ENCODE data around the gene NNT. TPM values are rescaled to one million over a fixed set of nuclear protein-coding genes. Genes with fewer than 3 reads are reported as not detected.
A peak's percentile ranks its signal among the peaks of the same experiment; 100 is the strongest.
"Not testable (repeated sequence)": the region's sequence is repeated elsewhere in the genome, so short reads cannot be mapped to it uniquely, and the experiment has no call there.

NNT gene
- total RNA-seq (ENCODE audit: low replicate concordance): 61.1 and 80.4 TPM in 2 replicates
- long read RNA-seq, full-length matches to known transcripts: 21 of 62 reads
- long read RNA-seq, partial matches to known transcripts: 33 of 62 reads
- long read RNA-seq, other reads (novel, unspliced or antisense): 8 of 62 reads

DNA sequence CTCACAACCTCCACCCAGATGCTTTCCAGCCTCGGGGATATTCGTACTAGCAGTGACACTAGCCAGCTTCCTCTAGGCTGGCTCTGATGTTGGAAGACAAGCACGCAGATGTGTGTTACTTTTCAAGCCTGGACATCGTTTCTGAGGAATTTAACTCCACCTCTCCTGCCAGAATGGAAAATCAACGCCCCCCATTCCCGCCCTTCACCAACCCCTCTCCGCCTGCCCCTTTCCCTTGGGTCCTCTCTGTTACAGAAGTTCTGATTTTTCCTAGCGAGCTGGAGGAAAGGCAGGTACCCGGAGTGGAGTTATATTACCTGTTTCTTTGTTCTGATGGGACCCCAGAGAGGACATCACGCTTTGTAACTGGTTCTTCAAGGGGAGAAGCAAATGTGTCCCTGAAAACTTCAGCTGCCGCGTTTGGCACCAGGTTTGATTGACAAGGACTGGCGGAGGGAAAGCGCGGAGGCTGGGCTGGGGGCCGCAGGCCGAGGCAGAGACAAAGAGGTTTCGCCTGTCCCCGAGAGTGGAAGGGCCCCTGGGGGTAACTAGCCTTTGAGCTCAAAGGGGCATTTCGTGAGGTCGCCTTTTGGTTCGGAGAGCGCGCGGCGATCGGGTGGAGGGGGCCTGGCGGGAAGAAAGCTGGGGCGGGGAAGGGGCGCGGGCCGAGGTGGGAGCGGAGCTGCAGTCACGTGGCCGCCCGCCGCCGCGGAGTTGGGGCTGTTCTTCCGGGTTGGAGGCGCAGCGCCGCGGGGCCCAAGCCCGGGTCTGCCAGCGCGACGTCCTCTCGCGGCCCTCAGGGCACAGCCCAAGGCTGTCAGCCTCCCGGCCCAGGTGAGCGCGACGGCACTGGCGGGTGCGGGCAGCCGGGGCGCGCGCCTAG, at the start of gene NNT:
Gene NNT, plus strand, starts transcription at position 720 of the 883 bp plus-strand sequence. CDS start 6,016 bp downstream, outside the sequence.
- DNase-seq (ENCODE audit: extremely low spot score, unreplicated experiment): peak; percentile 84
- TF ChIP-seq, protein P1, sequence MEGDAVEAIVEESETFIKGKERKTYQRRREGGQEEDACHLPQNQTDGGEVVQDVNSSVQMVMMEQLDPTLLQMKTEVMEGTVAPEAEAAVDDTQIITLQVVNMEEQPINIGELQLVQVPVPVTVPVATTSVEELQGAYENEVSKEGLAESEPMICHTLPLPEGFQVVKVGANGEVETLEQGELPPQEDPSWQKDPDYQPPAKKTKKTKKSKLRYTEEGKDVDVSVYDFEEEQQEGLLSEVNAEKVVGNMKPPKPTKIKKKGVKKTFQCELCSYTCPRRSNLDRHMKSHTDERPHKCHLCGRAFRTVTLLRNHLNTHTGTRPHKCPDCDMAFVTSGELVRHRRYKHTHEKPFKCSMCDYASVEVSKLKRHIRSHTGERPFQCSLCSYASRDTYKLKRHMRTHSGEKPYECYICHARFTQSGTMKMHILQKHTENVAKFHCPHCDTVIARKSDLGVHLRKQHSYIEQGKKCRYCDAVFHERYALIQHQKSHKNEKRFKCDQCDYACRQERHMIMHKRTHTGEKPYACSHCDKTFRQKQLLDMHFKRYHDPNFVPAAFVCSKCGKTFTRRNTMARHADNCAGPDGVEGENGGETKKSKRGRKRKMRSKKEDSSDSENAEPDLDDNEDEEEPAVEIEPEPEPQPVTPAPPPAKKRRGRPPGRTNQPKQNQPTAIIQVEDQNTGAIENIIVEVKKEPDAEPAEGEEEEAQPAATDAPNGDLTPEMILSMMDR (conservative IDR thresholded peaks at IDR 0.05): no peak
- Mint-ChIP-seq H3K27ac (peak within 1 kb of the TSS; percentile 90), H3K4me3 (peak within 1 kb of the TSS; percentile 97), H3K4me1 (ENCODE audit: unreplicated experiment) (peaks cover 24% of the 10 kb centered on the region), H3K9me3 (peaks cover 4% of the 10 kb centered on the region), H3K27me3 (no peaks in the 10 kb centered on the region), H3K36me3 (peaks cover 13% of the 10 kb centered on the region)

DNA sequence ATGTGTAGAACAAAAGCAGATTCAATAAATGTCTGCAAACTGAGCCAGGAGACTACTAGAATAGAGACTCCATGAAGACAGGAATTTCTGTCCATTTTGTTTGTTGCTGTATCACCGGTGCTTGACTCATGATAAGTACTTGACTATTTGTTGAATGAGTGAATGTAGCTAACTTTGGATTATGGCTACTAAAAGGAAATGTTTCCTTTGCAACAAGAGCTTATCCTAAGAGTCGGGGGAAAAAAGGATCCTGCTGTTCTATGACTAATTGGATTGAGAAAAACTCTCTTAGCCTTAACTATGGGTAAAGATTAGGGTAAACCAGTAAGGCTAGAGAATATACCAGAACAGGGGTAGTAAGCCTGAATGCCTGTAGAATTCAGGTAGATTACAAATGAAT, 49.6 kb upstream of the NNT start:
- H3K4me1 Mint-ChIP-seq (ENCODE audit: unreplicated experiment): peaks cover 9% of the 10 kb centered on the region
- H3K27ac Mint-ChIP-seq: no peak overlapping the region
- TF ChIP-seq, protein P1 (conservative IDR thresholded peaks at IDR 0.05): no peak
- H3K27me3 Mint-ChIP-seq: no peaks in the 10 kb centered on the region
- peaks cover 14% of the 10 kb centered on the region for H3K36me3 Mint-ChIP-seq
- H3K4me3 Mint-ChIP-seq: no peak overlapping the region
- H3K9me3 Mint-ChIP-seq: no peaks in the 10 kb centered on the region
- no peak for DNase-seq (ENCODE audit: extremely low spot score, unreplicated experiment)

DNA sequence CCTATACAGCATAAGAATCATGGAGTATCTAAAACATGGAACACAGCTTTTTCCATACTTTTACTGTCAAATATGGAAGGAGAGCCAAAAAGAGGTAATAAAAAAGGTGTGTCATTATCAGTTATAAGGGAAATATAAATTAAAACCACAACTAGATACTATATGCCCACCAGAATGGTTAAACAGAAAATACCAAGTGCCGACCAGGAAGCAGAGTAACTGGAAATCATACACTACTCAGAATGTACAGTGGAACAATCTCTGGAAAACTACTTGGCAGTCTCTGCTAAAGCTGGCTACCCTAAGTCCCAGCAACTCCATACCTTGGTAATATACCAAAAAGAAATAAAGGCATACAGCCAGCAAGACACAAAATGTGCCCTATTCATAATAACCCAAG, 48.5 kb upstream of the NNT start:
- H3K27me3 Mint-ChIP-seq: no peaks in the 10 kb centered on the region
- DNase-seq (ENCODE audit: extremely low spot score, unreplicated experiment): no peak
- H3K36me3 Mint-ChIP-seq: peaks cover 9% of the 10 kb centered on the region
- TF ChIP-seq, protein P1 (conservative IDR thresholded peaks at IDR 0.05): no peak
- H3K27ac Mint-ChIP-seq: no peak overlapping the region
- peaks cover 9% of the 10 kb centered on the region for H3K4me1 Mint-ChIP-seq (ENCODE audit: unreplicated experiment)
- no peak overlapping the region for H3K4me3 Mint-ChIP-seq
- H3K9me3 Mint-ChIP-seq: no peaks in the 10 kb centered on the region

DNA sequence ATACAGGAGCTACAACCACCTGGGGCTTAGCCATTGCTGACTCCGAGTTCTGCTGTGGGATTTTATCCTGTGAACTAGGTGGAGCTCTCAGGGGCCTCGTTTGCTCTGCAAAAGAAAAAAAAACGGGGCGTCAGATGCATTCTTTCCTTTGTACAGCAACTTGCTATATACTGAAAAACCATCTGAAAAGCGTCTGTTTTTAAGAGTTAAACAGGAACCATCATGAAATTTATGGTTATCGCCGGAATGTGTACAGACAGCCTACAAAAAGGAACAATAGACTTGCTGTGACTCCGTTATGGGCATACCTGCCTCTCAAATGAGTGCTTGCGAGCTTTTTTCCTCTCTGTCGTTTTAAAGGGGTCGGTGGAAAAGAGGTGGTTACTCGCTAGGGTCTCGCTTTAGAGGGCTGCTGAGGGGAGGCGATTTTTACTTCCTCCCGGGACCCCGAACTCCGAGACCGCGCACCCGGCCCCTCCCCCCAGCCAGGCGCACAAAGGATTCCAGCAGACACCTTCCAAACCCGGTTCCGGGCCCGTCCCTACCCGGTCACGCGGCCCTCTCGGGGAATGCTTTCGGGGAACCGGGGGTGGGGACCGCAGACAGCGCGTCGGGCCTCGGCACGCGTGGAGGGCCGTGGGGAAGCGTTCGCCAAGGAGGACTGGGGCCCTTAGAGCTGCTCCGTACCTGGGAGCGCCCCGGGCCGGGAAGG, 46.9 kb upstream of the NNT start:
- Mint-ChIP-seq H3K27me3 (no peaks in the 10 kb centered on the region), H3K36me3 (peaks cover 5% of the 10 kb centered on the region), H3K9me3 (no peaks in the 10 kb centered on the region), H3K4me3 (no peak overlapping the region), H3K27ac (no peak overlapping the region), H3K4me1 (ENCODE audit: unreplicated experiment) (peaks cover 4% of the 10 kb centered on the region)
- TF ChIP-seq, protein P1 (conservative IDR thresholded peaks at IDR 0.05): no peak
- peak; percentile 82 for DNase-seq (ENCODE audit: extremely low spot score, unreplicated experiment)

DNA sequence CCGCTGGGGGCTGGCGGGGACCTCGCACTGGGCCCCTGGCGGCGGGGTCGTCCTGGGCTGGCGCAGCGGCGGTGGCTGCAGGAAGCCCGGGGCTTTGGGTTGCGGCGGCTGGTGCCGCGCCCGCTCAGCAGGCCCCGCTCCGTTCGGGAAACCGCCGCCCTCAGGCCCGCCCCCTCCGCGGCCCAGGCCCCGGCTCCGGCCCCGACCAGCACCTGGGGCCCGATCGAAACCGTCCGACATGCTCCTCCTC, 46.4 kb upstream of the NNT start:
- H3K9me3 Mint-ChIP-seq; H3K27ac Mint-ChIP-seq; DNase-seq (ENCODE audit: extremely low spot score, unreplicated experiment); H3K36me3 Mint-ChIP-seq; H3K27me3 Mint-ChIP-seq; H3K4me1 Mint-ChIP-seq (ENCODE audit: unreplicated experiment): not testable (repeated sequence)
- H3K4me3 Mint-ChIP-seq: peak overlapping the region; percentile 94

Data from type B pancreatic cell (in vitro differentiated cells).